Measurements from ENCODE around the gene CNOT8. TPM values are rescaled to one million over a fixed set of nuclear protein-coding genes. Genes with fewer than 3 reads are reported as not detected.

The CNOT8 gene
- total and polyA plus RNA-seq, 2 of the 4 experiments (the other 2 are of a cell fraction) = 41.4 to 49.1 TPM

DNA sequence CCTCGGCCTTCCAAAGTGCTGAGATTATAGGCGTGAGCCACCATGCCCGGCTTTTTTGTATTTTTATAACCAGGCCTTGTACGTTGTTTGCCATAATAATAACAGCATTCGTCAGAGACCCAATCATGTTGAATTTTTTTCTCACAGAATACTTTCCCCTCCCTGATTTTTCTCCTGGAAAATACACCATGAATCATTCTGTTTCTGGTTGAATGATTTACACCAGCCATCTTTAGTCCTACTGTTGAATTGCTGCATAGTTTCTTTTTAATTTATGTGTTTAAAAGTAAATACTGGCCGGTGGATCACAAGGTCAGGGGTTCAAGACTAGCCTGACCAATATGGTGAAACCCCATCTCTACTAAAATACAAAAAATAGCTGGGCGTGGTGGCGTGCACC lies 3.5 kb downstream of the CNOT8 start:
- no TSS peak for BruUV-seq (replicated peaks)

More for the DNA sequence above, 3.5 kb downstream of the CNOT8 start:
- no peak overlapping the region for H2AFZ ChIP-seq (replicated peaks; ENCODE audit: low read length, poor library complexity)
- peaks cover 13% of the 10 kb centered on the region for H3K36me3 ChIP-seq (ENCODE audit: control insufficient read depth, insufficient read depth, low read length)
- no peak overlapping the region for H2BK5ac ChIP-seq (ENCODE audit: low read depth, low read length, poor library complexity, severe bottlenecking)
- 0 out of 2 replicates have a peak, but pooled peaks cover 3% of the 10 kb centered on the region for H3K9me1 ChIP-seq (ENCODE audit: insufficient read depth, low read length)
- CTCF ChIA-PET = no interaction called here
- peaks cover 3% of the 10 kb centered on the region for H3K4me1 ChIP-seq (ENCODE audit: control insufficient read depth, insufficient read depth, low read length)
- H3K9me3 ChIP-seq (ENCODE audit: control insufficient read depth, insufficient read depth, low read length) = no peaks in the 10 kb centered on the region
- H3K4ac ChIP-seq (ENCODE audit: low read depth, low read length) = no peak overlapping the region
- H3K18ac ChIP-seq (ENCODE audit: low read depth, low read length) = no peak overlapping the region
- H3K9ac ChIP-seq (ENCODE audit: low read depth, low read length) = no peak overlapping the region
- H2BK15ac ChIP-seq (ENCODE audit: low read depth, low read length) = no peak overlapping the region
- H3K27me3 ChIP-seq (ENCODE audit: control insufficient read depth, insufficient read depth, low read length) = no peaks in the 10 kb centered on the region
- no peak for DNase-seq
- no peak overlapping the region for H3K4me3 ChIP-seq (ENCODE audit: insufficient read depth, low read depth, low read length)
- H3K79me1 ChIP-seq (ENCODE audit: low read depth in 1 of 2, low read length in 2 of 2) = peaks cover 18 to 54% of the 10 kb centered on the region in 2 experiments
- H2AK9ac ChIP-seq (replicated peaks; ENCODE audit: low read depth, low read length, poor library complexity) = no peak overlapping the region
- H3K56ac ChIP-seq (ENCODE audit: extremely low read depth, insufficient read depth, low read length) = no peak overlapping the region
- dilution Hi-C loops (cut with HindIII; ENCODE audit: low sequenced_read_pairs, unreplicated experiment) (no loop called here), intact Hi-C loops (cut with micrococcal nuclease) (loop anchor here (2.0 kb wide), 1 partner anchor 211 kb away; no protein-coding TSS in a partner anchor), in situ Hi-C loops (cut with MboI; ENCODE audit: low sequenced_read_pairs) (no loop called here)
- H4K20me1 ChIP-seq (ENCODE audit: insufficient read depth, low read length) = peaks cover 26% of the 10 kb centered on the region
- POLR2A ChIA-PET (ENCODE audit: unreplicated experiment) = no interaction called here
- no peak for TF ChIP-seq POLR2A (IDR thresholded peaks at IDR 0.05; ENCODE audit: low read depth, low read length)
- TF ChIP-seq, protein P1, sequence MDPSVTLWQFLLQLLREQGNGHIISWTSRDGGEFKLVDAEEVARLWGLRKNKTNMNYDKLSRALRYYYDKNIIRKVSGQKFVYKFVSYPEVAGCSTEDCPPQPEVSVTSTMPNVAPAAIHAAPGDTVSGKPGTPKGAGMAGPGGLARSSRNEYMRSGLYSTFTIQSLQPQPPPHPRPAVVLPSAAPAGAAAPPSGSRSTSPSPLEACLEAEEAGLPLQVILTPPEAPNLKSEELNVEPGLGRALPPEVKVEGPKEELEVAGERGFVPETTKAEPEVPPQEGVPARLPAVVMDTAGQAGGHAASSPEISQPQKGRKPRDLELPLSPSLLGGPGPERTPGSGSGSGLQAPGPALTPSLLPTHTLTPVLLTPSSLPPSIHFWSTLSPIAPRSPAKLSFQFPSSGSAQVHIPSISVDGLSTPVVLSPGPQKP (IDR thresholded peaks at IDR 0.05; ENCODE audit: borderline replicate concordance, low read depth, low read length) = no peak
- no peak for ATAC-seq (ENCODE audit: low read depth)
- no peak overlapping the region for H4K8ac ChIP-seq (ENCODE audit: low read depth in 2 of 2, low read length in 2 of 2)
- no peak overlapping the region for H2AK5ac ChIP-seq (ENCODE audit: low read depth, low read length)
- no peak overlapping the region for H4K5ac ChIP-seq (ENCODE audit: low read depth, low read length)
- no peak overlapping the region for H3K4me2 ChIP-seq (ENCODE audit: low read depth, low read length)
- H4K91ac ChIP-seq (ENCODE audit: insufficient read depth, low read depth, low read length) = no peak overlapping the region
- no peak overlapping the region for H3K23ac ChIP-seq (ENCODE audit: low read depth, low read length)
- no peak overlapping the region for H3K27ac ChIP-seq (ENCODE audit: insufficient read depth, low read length)
- no peak overlapping the region for H3K14ac ChIP-seq (replicated peaks; ENCODE audit: low read depth, low read length)
- no peak overlapping the region for H2BK120ac ChIP-seq (ENCODE audit: low read depth, low read length)
- no peak overlapping the region for H2BK20ac ChIP-seq (ENCODE audit: low read depth, low read length)
- WGBS, 2 experiments (ENCODE audit: extremely low coverage in 2 of 2, insufficient read length in 1 of 2) = no CpG with 5 or more reads among the region's 8 CpGs

Measured in IMR-90 (cell line).